SK-N-SH treated with all-trans-retinoic acid at 6 μM for 48 hours (cell line): ENCODE data around the gene PBX3.

Experiments
- ATAC-seq: fragments of 200-7000 bp; cut with Tn5 transposase; 3 replicates; pipeline ENCODE4 v1.9.1; 2020; ENCODE audit warnings: mild to moderate bottlenecking, moderate library complexity
- ARNTL ChIP-seq: fragments of 450-650 bp; formaldehyde crosslinking; IDR thresholded peaks from 2 replicates; pipeline ENCODE4 v1.5.0; 2020; ENCODE audit warnings: low read depth, mild to moderate bottlenecking, moderate library complexity, borderline replicate concordance
- BACH2 ChIP-seq: fragments of 250-450 bp; sonication (Bioruptor Pico); IDR thresholded peaks from 2 replicates; pipeline ENCODE4 v1.9.0; 2021; ENCODE audit warnings: mild to moderate bottlenecking, borderline replicate concordance
- CSDC2 ChIP-seq: fragments of 250-450 bp; sonication (Bioruptor Pico); IDR thresholded peaks from 2 replicates; pipeline ENCODE4 v1.5.0; 2020; ENCODE audit warnings: mild to moderate bottlenecking, moderate library complexity
- ESRRG ChIP-seq: fragments of 250-450 bp; sonication (Bioruptor Pico); IDR thresholded peaks from 2 replicates; pipeline ENCODE4 v1.6.1; 2021; ENCODE audit warnings: mild to moderate bottlenecking
- GLIS3 ChIP-seq: fragments of 250-450 bp; sonication (Bioruptor Pico); IDR thresholded peaks from 2 replicates; pipeline ENCODE4 v1.5.0; 2020; ENCODE audit warnings: mild to moderate bottlenecking, moderate library complexity
- OSR1 ChIP-seq: fragments of 250-450 bp; sonication (Bioruptor Pico); IDR thresholded peaks from 2 replicates; pipeline ENCODE4 v1.8.0; 2022; ENCODE audit warnings: moderate library complexity, mild to moderate bottlenecking, inconsistent platforms
- RARB ChIP-seq: fragments of 250-450 bp; sonication (Bioruptor Pico); IDR thresholded peaks from 2 replicates; pipeline ENCODE4 v1.8.0; 2021; ENCODE audit warnings: mild to moderate bottlenecking, moderate library complexity
- SNAI2 ChIP-seq: fragments of 250-450 bp; sonication (Bioruptor Pico); IDR thresholded peaks from 2 replicates; pipeline ENCODE4 v1.5.0; 2020; ENCODE audit warnings: mild to moderate bottlenecking, moderate library complexity
- TOX ChIP-seq: fragments of 250-450 bp; sonication (Bioruptor Pico); IDR thresholded peaks from 2 replicates; pipeline ENCODE4 v1.8.0; 2021; ENCODE audit warnings: mild to moderate bottlenecking, moderate library complexity, borderline replicate concordance
- ZC3H10 ChIP-seq: fragments of 250-450 bp; sonication (Bioruptor Pico); IDR thresholded peaks from 2 replicates; pipeline ENCODE4 v1.5.1; 2021; ENCODE audit warnings: mild to moderate bottlenecking, moderate library complexity
- ZFP3 ChIP-seq: fragments of 250-450 bp; sonication (Bioruptor Pico); IDR thresholded peaks from 2 replicates; pipeline ENCODE4 v1.5.0; 2020; ENCODE audit warnings: mild to moderate bottlenecking, moderate library complexity
- ZFP30 ChIP-seq: fragments of 450-650 bp; formaldehyde crosslinking; IDR thresholded peaks from 2 replicates; pipeline ENCODE4 v1.5.0; 2022; ENCODE audit warnings: mild to moderate bottlenecking, moderate library complexity
- ZNF565 ChIP-seq: fragments of 450-650 bp; formaldehyde crosslinking; conservative IDR thresholded peaks from 2 replicates; pipeline ENCODE4 v1.5.0; 2020; ENCODE audit warnings: low read depth, mild to moderate bottlenecking, moderate library complexity
- ZNF70 ChIP-seq: fragments of 450-650 bp; formaldehyde crosslinking; IDR thresholded peaks from 2 replicates; pipeline ENCODE4 v1.5.0; 2020; ENCODE audit warnings: mild to moderate bottlenecking, moderate library complexity
- ZNF8 ChIP-seq: fragments of 450-650 bp; formaldehyde crosslinking; IDR thresholded peaks from 2 replicates; pipeline ENCODE4 v1.5.0; 2020; ENCODE audit warnings: mild to moderate bottlenecking, moderate library complexity
- TF ChIP-seq, protein P1 (sequence below): fragments of 250-450 bp; sonication (Bioruptor Pico); IDR thresholded peaks from 2 replicates; pipeline ENCODE4 v1.5.1; 2021; ENCODE audit warnings: mild to moderate bottlenecking, moderate library complexity
- TF ChIP-seq, protein P2 (sequence below): fragments of 250-450 bp; sonication (Bioruptor Pico); IDR thresholded peaks from 2 replicates; pipeline ENCODE4 v1.5.1; 2020; ENCODE audit warnings: low read depth, mild to moderate bottlenecking, moderate library complexity
- TF ChIP-seq, protein P3 (sequence below): fragments of 250-450 bp; sonication (Bioruptor Pico); IDR thresholded peaks from 2 replicates; pipeline ENCODE4 v1.8.0; 2021; ENCODE audit warnings: low read depth, mild to moderate bottlenecking, moderate library complexity, borderline replicate concordance
- TF ChIP-seq, protein P4 (sequence below): fragments of 250-450 bp; sonication (Bioruptor Pico); IDR thresholded peaks from 2 replicates; pipeline ENCODE4 v1.5.0; 2020; ENCODE audit warnings: mild to moderate bottlenecking, moderate library complexity
- TF ChIP-seq, protein P5 (sequence below): fragments of 250-450 bp; sonication (Bioruptor Pico); IDR thresholded peaks from 2 replicates; pipeline ENCODE4 v1.8.0; 2020; ENCODE audit warnings: mild to moderate bottlenecking, moderate library complexity, borderline replicate concordance

The PBX3 gene

DNA sequence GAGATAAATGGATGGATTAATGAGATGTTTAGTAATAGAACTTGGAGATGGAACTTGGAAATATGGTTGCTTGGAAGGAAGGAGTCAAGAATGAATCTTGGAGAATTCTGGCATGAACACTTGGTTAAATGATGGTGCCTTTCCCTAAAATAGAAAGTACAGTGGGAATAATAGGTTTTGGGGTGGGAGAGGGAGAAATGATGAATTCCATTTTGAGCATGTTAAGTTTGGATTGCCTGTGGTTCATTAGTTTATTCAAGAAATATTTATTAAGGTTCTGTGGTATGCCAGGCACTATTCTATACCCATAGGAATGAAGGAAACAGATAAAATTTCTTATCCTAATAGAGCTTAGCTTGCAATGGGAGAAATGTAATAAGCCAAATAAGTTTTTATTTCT is 58.4 kb downstream of the PBX3 start (continued):
- TF ChIP-seq, protein P1, sequence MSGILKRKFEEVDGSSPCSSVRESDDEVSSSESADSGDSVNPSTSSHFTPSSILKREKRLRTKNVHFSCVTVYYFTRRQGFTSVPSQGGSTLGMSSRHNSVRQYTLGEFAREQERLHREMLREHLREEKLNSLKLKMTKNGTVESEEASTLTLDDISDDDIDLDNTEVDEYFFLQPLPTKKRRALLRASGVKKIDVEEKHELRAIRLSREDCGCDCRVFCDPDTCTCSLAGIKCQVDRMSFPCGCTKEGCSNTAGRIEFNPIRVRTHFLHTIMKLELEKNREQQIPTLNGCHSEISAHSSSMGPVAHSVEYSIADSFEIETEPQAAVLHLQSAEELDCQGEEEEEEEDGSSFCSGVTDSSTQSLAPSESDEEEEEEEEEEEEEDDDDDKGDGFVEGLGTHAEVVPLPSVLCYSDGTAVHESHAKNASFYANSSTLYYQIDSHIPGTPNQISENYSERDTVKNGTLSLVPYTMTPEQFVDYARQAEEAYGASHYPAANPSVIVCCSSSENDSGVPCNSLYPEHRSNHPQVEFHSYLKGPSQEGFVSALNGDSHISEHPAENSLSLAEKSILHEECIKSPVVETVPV (CRISPR knock-in tag): no peak
- TF ChIP-seq, protein P2, sequence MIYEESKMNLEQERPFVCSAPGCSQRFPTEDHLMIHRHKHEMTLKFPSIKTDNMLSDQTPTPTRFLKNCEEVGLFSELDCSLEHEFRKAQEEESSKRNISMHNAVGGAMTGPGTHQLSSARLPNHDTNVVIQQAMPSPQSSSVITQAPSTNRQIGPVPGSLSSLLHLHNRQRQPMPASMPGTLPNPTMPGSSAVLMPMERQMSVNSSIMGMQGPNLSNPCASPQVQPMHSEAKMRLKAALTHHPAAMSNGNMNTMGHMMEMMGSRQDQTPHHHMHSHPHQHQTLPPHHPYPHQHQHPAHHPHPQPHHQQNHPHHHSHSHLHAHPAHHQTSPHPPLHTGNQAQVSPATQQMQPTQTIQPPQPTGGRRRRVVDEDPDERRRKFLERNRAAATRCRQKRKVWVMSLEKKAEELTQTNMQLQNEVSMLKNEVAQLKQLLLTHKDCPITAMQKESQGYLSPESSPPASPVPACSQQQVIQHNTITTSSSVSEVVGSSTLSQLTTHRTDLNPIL (CRISPR knock-in tag): no peak
- TF ChIP-seq ZFP30: no peak

DNA sequence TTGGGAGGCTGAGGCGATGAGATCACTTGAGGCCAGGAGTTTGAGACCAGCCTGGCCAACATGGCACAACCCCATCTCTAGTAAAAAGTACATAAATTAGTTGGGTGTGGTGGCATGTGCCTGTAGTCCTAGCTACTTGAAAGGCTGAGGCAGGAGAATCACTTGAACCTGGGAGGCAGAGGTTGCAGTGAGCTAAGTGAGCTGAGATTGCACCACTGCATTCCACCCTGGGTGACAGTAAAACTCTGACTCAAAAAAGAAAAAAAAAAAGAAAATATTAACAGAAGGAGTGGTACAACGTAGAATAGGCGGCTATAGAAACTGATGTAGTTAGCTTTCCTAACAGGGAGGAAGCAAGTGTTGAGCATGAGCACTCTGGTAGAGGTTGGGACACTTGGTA is 59.9 kb downstream of the PBX3 start:
- TF ChIP-seq CSDC2: no peak
- no peak for TF ChIP-seq GLIS3
- TF ChIP-seq, protein P3, sequence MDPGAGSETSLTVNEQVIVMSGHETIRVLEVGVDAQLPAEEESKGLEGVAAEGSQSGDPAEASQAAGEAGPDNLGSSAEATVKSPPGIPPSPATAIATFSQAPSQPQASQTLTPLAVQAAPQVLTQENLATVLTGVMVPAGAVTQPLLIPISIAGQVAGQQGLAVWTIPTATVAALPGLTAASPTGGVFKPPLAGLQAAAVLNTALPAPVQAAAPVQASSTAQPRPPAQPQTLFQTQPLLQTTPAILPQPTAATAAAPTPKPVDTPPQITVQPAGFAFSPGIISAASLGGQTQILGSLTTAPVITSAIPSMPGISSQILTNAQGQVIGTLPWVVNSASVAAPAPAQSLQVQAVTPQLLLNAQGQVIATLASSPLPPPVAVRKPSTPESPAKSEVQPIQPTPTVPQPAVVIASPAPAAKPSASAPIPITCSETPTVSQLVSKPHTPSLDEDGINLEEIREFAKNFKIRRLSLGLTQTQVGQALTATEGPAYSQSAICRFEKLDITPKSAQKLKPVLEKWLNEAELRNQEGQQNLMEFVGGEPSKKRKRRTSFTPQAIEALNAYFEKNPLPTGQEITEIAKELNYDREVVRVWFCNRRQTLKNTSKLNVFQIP: no peak
- ATAC-seq: no peak

DNA sequence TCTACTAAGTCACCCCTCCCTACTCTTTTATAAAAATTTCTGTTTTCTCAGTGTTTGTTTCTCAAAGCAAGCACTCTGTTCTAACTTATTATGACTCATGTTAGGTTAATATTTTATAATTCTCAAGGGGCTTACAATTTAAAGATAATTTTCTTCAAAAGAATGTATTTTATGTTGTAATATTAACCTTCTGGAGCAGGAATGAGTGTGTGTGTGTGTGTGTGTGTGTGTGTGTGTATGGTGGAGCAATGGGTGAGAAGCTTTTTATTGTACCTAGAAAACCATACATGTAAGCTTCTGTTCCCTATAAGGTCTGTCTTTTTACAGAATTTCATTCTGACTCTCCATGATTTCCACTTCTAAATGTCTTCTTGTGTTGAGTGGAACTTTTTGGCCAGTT is 63.0 kb downstream of the PBX3 start:
- TF ChIP-seq ARNTL (CRISPR knock-in tag) (no peak), ZFP30 (no peak), SNAI2 (CRISPR knock-in tag) (no peak), CSDC2 (no peak), TOX (CRISPR knock-in tag) (no peak), ZNF8 (no peak), GLIS3 (no peak), ZC3H10 (no peak)
- TF ChIP-seq, protein P4, sequence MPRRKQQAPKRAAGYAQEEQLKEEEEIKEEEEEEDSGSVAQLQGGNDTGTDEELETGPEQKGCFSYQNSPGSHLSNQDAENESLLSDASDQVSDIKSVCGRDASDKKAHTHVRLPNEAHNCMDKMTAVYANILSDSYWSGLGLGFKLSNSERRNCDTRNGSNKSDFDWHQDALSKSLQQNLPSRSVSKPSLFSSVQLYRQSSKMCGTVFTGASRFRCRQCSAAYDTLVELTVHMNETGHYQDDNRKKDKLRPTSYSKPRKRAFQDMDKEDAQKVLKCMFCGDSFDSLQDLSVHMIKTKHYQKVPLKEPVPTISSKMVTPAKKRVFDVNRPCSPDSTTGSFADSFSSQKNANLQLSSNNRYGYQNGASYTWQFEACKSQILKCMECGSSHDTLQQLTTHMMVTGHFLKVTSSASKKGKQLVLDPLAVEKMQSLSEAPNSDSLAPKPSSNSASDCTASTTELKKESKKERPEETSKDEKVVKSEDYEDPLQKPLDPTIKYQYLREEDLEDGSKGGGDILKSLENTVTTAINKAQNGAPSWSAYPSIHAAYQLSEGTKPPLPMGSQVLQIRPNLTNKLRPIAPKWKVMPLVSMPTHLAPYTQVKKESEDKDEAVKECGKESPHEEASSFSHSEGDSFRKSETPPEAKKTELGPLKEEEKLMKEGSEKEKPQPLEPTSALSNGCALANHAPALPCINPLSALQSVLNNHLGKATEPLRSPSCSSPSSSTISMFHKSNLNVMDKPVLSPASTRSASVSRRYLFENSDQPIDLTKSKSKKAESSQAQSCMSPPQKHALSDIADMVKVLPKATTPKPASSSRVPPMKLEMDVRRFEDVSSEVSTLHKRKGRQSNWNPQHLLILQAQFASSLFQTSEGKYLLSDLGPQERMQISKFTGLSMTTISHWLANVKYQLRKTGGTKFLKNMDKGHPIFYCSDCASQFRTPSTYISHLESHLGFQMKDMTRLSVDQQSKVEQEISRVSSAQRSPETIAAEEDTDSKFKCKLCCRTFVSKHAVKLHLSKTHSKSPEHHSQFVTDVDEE (CRISPR knock-in tag): no peak
- TF ChIP-seq, protein P2 (CRISPR knock-in tag): no peak
- TF ChIP-seq, protein P1 (CRISPR knock-in tag): no peak
- no peak for ATAC-seq

DNA sequence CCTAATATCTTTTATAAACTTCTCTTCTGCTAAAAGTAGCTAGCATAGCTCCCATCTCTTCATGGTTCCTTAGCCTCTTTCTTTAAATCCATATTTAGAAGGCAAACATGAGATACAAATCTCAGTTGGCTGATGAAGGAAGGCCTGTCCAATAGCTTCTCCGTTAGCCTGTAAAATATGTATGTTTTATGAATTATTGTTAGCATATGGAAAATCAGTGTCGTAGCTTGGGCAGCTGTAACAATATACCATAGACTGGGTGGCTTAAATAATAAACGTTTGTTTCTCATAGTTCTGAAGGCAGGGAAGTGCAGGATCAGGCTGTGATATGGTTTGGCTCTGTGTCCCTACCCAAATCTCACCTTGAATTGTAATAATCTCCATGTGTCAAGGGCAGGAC is 63.8 kb downstream of the PBX3 start:
- ATAC-seq: no peak
- no peak for TF ChIP-seq BACH2 (CRISPR knock-in tag)
- TF ChIP-seq ZNF70: no peak
- TF ChIP-seq GLIS3: no peak
- TF ChIP-seq ESRRG (CRISPR knock-in tag): no peak
- TF ChIP-seq, protein P5, sequence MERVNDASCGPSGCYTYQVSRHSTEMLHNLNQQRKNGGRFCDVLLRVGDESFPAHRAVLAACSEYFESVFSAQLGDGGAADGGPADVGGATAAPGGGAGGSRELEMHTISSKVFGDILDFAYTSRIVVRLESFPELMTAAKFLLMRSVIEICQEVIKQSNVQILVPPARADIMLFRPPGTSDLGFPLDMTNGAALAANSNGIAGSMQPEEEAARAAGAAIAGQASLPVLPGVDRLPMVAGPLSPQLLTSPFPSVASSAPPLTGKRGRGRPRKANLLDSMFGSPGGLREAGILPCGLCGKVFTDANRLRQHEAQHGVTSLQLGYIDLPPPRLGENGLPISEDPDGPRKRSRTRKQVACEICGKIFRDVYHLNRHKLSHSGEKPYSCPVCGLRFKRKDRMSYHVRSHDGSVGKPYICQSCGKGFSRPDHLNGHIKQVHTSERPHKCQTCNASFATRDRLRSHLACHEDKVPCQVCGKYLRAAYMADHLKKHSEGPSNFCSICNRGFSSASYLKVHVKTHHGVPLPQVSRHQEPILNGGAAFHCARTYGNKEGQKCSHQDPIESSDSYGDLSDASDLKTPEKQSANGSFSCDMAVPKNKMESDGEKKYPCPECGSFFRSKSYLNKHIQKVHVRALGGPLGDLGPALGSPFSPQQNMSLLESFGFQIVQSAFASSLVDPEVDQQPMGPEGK (CRISPR knock-in tag): no peak
- TF ChIP-seq, protein P2 (CRISPR knock-in tag): no peak
- no peak for TF ChIP-seq RARB (CRISPR knock-in tag)
- no peak for TF ChIP-seq TOX (CRISPR knock-in tag)
- no peak for TF ChIP-seq ZNF565
- no peak for TF ChIP-seq ZFP3 (CRISPR knock-in tag)
- no peak for TF ChIP-seq ZC3H10
- TF ChIP-seq OSR1 (CRISPR knock-in tag): no peak
- TF ChIP-seq CSDC2: no peak
- TF ChIP-seq, protein P3: no peak
